ENCODE measurements around the gene FAM107B.
"Not testable (repeated sequence)": the region's sequence is repeated elsewhere in the genome, so short reads cannot be mapped to it uniquely, and the experiment has no call there.

FAM107B gene

DNA sequence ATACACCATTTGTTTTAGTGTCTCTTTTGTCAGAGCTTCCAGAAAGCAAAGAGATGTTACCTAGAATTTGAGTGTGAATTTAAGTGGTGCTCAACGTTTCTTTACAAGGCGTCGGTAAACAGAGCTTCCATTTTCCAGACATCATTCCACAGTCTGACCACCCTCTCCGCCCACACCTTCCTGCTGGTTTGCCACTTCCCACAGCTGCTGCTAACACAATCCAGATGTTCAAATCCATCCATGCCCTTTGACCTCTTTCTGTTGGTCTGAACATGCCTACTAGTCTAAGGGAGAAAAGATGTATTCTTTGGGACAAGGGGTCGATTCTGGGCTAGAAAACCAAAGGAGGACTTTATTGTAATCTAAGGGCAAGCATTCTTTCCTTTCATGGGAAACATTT, 86.1 kb downstream of the FAM107B start:
- no peak for DNase-seq

DNA sequence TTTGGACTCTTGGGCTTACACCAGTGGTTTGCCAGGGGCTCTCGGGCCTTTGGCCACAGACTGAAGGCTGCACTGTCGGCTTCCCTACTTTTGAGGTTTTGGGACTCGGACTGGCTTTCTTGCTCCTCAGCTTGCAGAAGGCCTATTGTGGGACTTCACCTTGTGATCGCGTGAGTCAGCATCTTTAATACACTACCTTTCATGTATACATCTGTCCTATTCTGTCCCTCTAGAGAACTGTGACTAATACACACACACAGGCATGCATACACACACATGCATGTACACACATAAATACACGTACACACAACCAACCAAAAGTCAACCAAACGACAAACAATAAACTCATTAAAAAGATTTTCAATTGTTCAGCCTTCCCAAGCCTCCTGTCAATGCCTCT, 86.5 kb downstream of the FAM107B start:
- not testable (repeated sequence) for DNase-seq

DNA sequence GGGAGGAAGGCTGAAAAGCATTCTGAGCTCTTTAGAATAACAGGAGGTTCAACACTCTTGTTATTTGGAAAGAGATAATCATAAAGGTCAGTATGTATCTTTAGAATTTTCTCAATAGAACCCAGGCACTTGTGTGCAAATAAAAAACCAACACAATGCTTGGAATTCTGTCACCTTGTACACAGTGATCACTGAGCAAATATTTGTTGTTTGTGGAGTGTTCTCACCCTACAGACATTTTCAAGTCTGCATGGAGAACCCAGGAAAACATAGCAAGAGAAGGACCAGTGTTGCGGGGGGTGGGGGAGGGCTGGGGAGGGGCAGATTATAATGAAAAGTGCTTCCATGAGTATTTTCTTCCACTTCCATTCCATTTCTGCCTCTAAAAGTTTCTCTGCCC, 87.4 kb downstream of the FAM107B start:
- no peak for DNase-seq

GRCh38 chr10:14686356-14686755, 88.3 kb downstream of the FAM107B start:
- DNase-seq: no peak

DNA sequence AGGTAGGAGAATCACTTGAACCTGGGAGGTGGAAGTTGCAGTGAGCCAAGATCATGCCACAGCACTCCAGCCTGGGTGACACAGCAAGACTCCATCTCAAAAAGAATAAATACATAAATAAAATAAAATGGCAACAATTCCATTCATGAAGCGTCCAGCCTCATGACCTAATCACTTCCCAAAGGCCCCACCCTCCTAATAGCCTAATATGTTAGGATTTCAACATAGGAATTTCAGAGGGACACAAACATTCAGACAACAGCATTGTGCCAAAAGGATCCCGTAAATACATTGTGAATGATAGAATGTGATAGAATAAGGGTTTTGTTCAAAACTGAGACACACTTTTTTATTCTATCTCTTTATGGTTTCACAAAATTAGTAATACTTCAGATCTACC, 90.3 kb downstream of the FAM107B start:
- no peak for DNase-seq

DNA sequence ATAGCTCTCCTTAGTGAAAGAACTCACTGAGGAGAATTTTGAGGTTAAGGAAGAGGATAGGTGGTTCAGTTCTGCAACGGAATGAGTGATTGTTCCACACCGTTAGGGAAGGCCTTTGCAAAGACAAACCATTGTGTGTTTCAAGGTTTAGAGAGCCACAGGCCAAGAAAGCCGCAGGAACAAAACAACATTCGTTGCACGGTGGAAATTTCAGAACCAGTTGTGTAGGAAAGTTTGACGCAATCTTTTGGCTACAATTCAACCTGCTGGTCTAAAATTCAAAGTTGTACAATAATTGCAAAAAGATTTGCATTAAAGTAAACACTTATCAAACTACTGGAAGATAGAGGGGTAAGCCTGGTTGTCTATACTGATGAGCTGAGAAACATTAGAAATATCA, 91.4 kb downstream of the FAM107B start:
- no peak for DNase-seq

DNA sequence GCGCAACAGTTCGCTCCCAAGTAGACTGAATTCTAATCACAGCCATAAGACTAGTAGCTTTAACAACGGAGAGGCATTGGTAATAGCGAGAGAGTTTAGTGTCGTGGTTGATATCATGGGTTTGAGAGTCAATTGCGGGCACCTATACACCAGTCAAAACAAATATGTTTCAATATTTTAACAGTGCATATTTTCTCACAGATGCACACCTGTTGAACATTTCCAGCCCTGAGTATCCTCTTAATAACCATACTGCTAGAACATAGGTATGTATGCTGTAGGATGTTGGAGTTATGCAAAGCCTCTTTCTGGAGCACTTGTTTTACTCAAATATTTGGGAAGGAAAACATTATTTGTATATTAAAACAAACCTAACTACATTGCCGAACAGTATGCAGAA, 92.9 kb downstream of the FAM107B start:
- DNase-seq: no peak

- no peak for DNase-seq
These were observed 93.4 kb downstream of the FAM107B start for GRCh38 chr10:14681305-14681704.

- no peak for DNase-seq
These were observed 96.1 kb downstream of the FAM107B start for GRCh38 chr10:14678637-14679036.

GRCh38 chr10:14676732-14677131, 98.0 kb downstream of the FAM107B start:
- DNase-seq: no peak

GRCh38 chr10:14674376-14675050, 100.2 kb downstream of the FAM107B start:
- DNase-seq: no peak

DNA sequence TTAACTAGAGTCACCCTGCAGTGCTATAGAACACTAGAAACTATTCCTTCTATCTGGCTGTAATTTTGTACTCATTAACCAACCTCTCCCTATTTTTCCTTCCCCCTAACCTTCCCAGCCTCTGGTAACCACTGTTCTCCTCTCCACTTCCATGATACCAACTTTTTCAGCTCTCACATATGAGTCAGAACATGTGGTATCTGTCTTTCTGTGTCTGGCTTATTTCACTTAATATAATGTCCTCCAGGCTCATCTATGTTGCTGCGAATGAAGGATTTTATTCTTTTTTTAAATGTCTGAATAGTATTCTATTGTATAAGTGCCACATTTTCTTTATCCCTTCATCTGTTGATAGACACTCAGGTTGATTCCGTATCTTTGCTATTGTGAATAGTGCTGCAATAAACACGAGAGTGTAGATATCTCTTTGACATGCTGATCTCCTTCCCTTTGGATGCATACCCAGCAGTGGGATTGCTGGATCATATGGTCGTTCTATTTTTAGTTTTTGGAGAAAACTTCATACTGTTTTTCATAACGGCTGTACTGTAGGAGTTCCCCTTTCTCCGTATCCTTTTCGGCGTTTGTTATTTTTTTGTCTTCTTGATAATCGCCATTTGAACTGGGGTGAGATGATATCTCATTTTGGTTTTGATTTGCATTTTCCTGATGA, 101.4 kb downstream of the FAM107B start:
- no peak for DNase-seq

GRCh38 chr10:14671386-14671831, 103.3 kb downstream of the FAM107B start:
- no peak for DNase-seq

- no peak for DNase-seq
These were observed 104.0 kb downstream of the FAM107B start for GRCh38 chr10:14670551-14671240.

GRCh38 chr10:14669576-14669975, 105.1 kb downstream of the FAM107B start:
- DNase-seq: no peak

DNA sequence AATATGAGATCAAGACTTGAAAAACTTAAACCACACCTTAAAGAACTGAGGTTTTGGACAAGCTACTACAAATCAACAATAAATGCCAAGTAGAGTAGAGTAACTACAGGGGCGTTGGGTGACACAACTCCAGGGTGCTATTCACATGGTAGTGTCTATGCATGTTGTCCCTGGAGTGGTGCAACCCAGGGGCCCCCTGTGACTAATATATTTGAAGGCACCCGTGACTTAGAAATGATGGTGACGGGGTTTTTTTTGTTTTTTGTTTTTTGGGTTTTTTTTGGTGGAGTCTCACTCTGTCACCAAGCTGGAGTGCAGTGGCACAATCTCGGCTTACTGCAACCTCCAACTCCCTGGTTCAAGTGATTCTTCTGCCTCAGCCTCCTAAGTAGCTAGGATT, 106.9 kb downstream of the FAM107B start:
- DNase-seq: no peak

DNA sequence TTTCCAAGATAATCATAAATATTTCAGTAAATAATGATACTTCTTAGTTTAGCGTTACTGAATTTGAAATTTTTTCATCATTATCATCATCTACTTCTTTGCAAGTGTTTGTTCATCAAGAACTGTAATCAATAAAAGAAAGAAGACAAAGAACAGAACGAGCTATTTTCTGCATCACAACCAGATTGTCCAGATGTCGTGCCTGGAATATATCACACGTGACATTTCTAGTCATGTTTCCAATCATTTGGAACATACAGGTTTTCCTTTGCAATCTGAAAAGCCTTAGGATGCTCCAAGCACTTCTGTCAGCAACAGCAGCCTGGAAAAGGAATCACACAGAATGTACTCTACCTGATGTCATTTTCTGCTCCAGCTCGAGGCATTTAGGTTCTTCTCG, 107.4 kb downstream of the FAM107B start:
- no peak for DNase-seq

- no peak for DNase-seq
These were observed 108.5 kb downstream of the FAM107B start for GRCh38 chr10:14665865-14666857.

GRCh38 chr10:14665304-14665703, 109.4 kb downstream of the FAM107B start:
- DNase-seq: no peak

DNA sequence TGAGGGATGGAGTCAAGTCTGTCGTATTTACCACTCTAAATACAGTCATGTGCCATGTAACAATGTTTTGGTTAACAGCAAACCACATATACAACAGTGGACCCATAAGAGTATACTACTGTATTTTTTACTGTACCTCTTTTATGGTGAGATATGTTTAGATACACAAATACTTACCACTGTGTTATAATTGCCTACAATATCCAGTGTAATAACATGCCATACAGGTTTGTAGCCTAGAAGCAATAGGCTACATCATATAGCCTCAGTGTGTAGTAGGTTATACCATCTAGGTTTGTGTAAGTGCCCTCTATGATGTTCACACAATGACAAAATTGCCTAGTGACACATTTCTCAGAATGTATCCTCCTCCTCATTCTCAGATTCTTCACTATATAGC, 110.4 kb downstream of the FAM107B start:
- DNase-seq: no peak

DNA sequence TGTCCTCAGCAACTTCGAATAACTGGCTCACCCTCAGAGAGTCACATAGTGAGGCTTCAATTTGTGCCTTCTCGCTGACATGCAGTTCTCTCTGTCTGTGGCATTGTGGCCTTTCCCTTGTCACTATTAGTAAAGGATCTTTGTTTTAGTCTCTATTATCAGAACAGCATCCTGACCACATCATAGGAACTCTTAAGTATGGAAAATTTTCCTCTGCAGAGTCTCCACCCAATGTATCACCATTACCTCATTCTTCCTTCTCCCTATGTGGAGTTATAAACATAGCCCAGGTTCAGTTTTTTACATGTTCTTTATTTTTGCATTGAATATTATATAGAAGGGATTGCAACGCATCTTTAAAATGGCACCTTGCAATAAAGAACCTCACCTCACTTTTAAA, 112.9 kb downstream of the FAM107B start:
- no peak for DNase-seq

DNA sequence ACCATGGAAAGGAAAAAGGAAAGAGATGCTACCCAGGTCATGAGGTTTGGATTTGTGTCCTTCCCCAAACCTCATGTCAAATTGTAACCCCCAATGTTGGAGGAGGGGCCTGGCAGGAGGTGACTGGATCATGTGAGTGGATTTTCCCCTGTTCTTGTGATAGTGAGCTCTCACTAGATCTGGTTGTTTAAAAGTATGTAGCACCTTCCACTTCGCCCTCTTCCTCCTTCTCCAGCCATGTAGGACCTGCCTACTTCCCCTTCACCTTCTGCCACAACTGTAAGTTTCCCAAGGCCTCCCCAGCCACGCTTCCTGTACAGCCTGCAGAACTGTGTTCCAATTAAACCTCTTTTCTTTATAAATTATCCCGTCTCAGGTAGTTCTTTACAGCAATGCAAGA, 113.9 kb downstream of the FAM107B start:
- DNase-seq: no peak

GRCh38 chr10:14659626-14660196, 115.0 kb downstream of the FAM107B start:
- DNase-seq: peak; percentile 46 to 62

Measured in activated CD4-positive, alpha-beta T cell treated with anti-CD3 and anti-CD28 coated beads, Interleukin-2, amount 50 U/mL, for 48 hours (primary cell).